Testis (tissue), 2 donors: ENCODE data around the gene TM6SF1.

Source experiments
- CTCF ChIP-seq, 3 experiments: fragments of 450-650 bp in 2 of 3; fragments of 200-600 bp in 1 of 3; sonication (generic) in 1 of 3; IDR thresholded peaks; one replicate each; pipeline ENCODE4 v1.5.1; 2016 to 2019; ENCODE audit warnings: antibody characterized with exemption in 3 of 3, mild to moderate bottlenecking in 2 of 3, moderate library complexity in 1 of 3
- POLR2A ChIP-seq: fragments of 450-650 bp; IDR thresholded peaks from one replicate; pipeline ENCODE4 v1.6.1; 2017; ENCODE audit warnings: antibody characterized with exemption, mild to moderate bottlenecking, moderate library complexity

GRCh38 chr15:83115831-83116565, 8.6 kb downstream of the TM6SF1 start:
- no peak for TF ChIP-seq CTCF (IDR thresholded peaks at IDR 0.05)
- no peak for TF ChIP-seq POLR2A
